Lower lobe of right lung (tissue), 2 donors: ENCODE results near the gene RCCD1. TPM values are rescaled to one million over a fixed set of nuclear protein-coding genes. Genes with fewer than 3 reads are reported as not detected.

Experiments
- ATAC-seq, 2 donors: fragments of 200-7000 bp; cut with Tn5 transposase; one replicate each; pipeline ENCODE4 v1.9.1; 2020 to 2022; ENCODE audit warnings: mild to moderate bottlenecking in 2 of 2, moderate library complexity in 2 of 2
- DNase-seq: peaks from one replicate; pipeline ENCODE4 v3.0.0-alpha.2; 2020
- H3K27ac ChIP-seq: fragments of 200-600 bp; one replicate; pipeline ENCODE4 v1.8.0; 2022
- H3K27me3 ChIP-seq: fragments of 200-600 bp; one replicate; pipeline ENCODE4 v1.8.0; 2022; ENCODE audit warnings: low read depth
- H3K36me3 ChIP-seq: fragments of 200-600 bp; one replicate; pipeline ENCODE4 v1.8.0; 2022; ENCODE audit warnings: mild to moderate bottlenecking
- H3K4me1 ChIP-seq: fragments of 200-600 bp; one replicate; pipeline ENCODE4 v1.8.0; 2022
- H3K4me3 ChIP-seq: fragments of 200-600 bp; one replicate; pipeline ENCODE4 v1.8.0; 2022; ENCODE audit warnings: mild to moderate bottlenecking
- H3K9me3 ChIP-seq: fragments of 200-600 bp; one replicate; pipeline ENCODE4 v1.8.0; 2022
- CTCF ChIP-seq: fragments of 200-600 bp; IDR thresholded peaks from one replicate; pipeline ENCODE4 v1.8.0; 2022; ENCODE audit warnings: antibody characterized with exemption, mild to moderate bottlenecking
- intact Hi-C: fragments of 100-400 bp; cut with DNase I; formaldehyde crosslinking; loops from one replicate; pipeline ENCODE4 v1.11.0; 2022
- total RNA-seq: library from RNA; stranded (reverse); fragmentation: NEBNext Ultra II Directional; extraction: Animal tissue kit (Norgen Biotek cat#: 25700); gene quantifications from one replicate; pipeline ENCODE4 v1.2.1, GENCODE V29; 2021
- donor health status: DM: no; HTN: yes; CAD: no; lungs with severe emphysema.

The RCCD1 gene
- total RNA-seq, 1 donor from 2014 or later: 10.3 TPM

GRCh38 chr15:90934949-90935751 is 19.5 kb upstream of the RCCD1 start, which contains the start of gene UNC45A:
Gene UNC45A, plus strand, starts transcription at chr15:90935285. Its CDS starts 40 bp downstream, at chr15:90935325.
- peak within 1 kb of the TSS; percentile 76 for H3K27ac ChIP-seq
- H3K36me3 ChIP-seq: peaks cover 29% of the 10 kb centered on the region
- H3K4me3 ChIP-seq: peak within 1 kb of the TSS; percentile 70
- no peaks in the 10 kb centered on the region for H3K9me3 ChIP-seq
- DNase-seq: peak; percentile 95
- peak; percentile 91 to 92 for ATAC-seq
- intact Hi-C loops: no loop called here
- no peaks in the 10 kb centered on the region for H3K27me3 ChIP-seq
- TF ChIP-seq CTCF: no peak
- peaks cover 49% of the 10 kb centered on the region for H3K4me1 ChIP-seq

- peaks cover 46% of the 10 kb centered on the region for H3K36me3 ChIP-seq
- no peak for DNase-seq
- no peak overlapping the region for H3K27ac ChIP-seq
- H3K4me1 ChIP-seq: peaks cover 34% of the 10 kb centered on the region
- intact Hi-C loops: no loop called here
- no peak overlapping the region for H3K4me3 ChIP-seq
- H3K27me3 ChIP-seq: no peaks in the 10 kb centered on the region
- ATAC-seq: no peak
- H3K9me3 ChIP-seq: no peaks in the 10 kb centered on the region
- TF ChIP-seq CTCF: no peak
Measured at GRCh38 chr15:90936823-90937222, 17.9 kb upstream of the RCCD1 start.

- H3K4me1 ChIP-seq: peaks cover 26% of the 10 kb centered on the region
- no peaks in the 10 kb centered on the region for H3K27me3 ChIP-seq
- H3K4me3 ChIP-seq: no peak overlapping the region
- intact Hi-C loops: no loop called here
- peaks cover 60% of the 10 kb centered on the region for H3K36me3 ChIP-seq
- no peak overlapping the region for H3K27ac ChIP-seq
- TF ChIP-seq CTCF: no peak
- ATAC-seq (no peak), DNase-seq (no peak)
- no peaks in the 10 kb centered on the region for H3K9me3 ChIP-seq
Measured at GRCh38 chr15:90938261-90938660, 16.4 kb upstream of the RCCD1 start.

- Histone ChIP-seq H3K4me3 (no peak overlapping the region), H3K27me3 (no peaks in the 10 kb centered on the region), H3K36me3 (peaks cover 75% of the 10 kb centered on the region), H3K9me3 (no peaks in the 10 kb centered on the region), H3K27ac (no peak overlapping the region), H3K4me1 (peaks cover 14% of the 10 kb centered on the region)
- intact Hi-C loops: no loop called here
- TF ChIP-seq CTCF: no peak
- ATAC-seq: no peak
- no peak for DNase-seq
Measured at GRCh38 chr15:90939756-90940155, 14.9 kb upstream of the RCCD1 start.

- H3K27ac ChIP-seq: no peak overlapping the region
- H3K36me3 ChIP-seq: peaks cover 87% of the 10 kb centered on the region
- TF ChIP-seq CTCF: no peak
- ATAC-seq: no peak
- H3K4me3 ChIP-seq: no peak overlapping the region
- DNase-seq: no peak
- intact Hi-C loops: no loop called here
- no peaks in the 10 kb centered on the region for H3K9me3 ChIP-seq
- H3K27me3 ChIP-seq: no peaks in the 10 kb centered on the region
- peaks cover 8% of the 10 kb centered on the region for H3K4me1 ChIP-seq
Measured at GRCh38 chr15:90941038-90941437, 13.6 kb upstream of the RCCD1 start.
